HG02763 (cell line): ENCODE measurements around the gene BRD1.
A peak's percentile ranks its signal among the peaks of the same experiment; 100 is the strongest.
"Not testable (repeated sequence)": the region's sequence is repeated elsewhere in the genome, so short reads cannot be mapped to it uniquely, and the experiment has no call there.

Experiments used
- ATAC-seq: cut with Tn5 transposase; IDR thresholded peaks from one replicate; pipeline ENCODE4 v1.9.1; 2021; ENCODE audit warnings: mild to moderate bottlenecking, moderate library complexity; ENCODE audit not compliant: unreplicated experiment

The BRD1 gene

GRCh38 chr22:49853981-49854831 is 26.5 kb upstream of the BRD1 start:
- ATAC-seq = peak; percentile 33

- ATAC-seq = peak; percentile 74
Measured at GRCh38 chr22:49852898-49853894, 25.5 kb upstream of the BRD1 start, which contains the start of gene ZBED4. Gene ZBED4, plus strand, starts transcription at chr22:49853844. Its CDS starts 29,819 bp downstream, at chr22:49883663.

- not testable (repeated sequence) for ATAC-seq
Measured at GRCh38 chr22:49852568-49852897, 24.9 kb upstream of the BRD1 start.

DNA sequence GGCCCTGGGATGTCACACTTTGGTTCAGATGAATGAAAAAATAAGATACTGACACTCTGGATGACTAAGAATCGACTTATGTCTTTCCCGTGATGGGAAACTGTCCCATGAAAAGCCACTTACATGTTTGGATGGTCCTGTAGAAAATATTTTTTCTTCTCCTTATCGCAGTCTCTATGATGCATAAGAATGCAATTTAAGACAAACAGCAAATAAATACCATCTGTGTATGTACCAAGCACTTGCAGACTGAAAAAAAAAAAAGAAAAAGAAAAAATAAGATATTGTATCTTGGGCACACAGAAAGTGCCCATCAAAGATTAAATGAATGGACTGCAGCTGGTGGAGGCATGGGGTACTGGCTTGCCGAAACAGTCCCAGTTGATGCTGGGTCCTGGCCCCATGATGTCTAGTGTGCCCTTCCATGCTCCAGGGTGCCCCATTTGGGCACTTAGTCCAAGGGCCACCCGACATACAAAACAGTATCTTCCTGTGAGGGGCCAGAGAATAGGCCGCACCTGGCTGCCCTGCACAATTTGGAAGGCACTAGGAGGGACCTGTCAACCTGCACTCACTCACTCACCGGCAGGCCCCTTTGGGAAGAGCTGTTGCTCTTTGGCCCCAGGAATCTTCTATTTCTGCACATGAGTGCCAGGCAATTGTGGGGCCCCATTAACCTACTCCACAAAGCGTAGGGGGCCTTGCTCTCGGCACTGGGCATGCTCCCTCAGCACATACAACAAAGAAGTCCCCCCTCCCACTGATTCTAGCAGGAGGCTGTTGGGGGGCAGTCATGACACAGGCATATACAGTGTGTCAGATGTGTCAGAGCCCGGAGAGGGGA is 23.5 kb upstream of the BRD1 start:
- ATAC-seq = no peak

DNA sequence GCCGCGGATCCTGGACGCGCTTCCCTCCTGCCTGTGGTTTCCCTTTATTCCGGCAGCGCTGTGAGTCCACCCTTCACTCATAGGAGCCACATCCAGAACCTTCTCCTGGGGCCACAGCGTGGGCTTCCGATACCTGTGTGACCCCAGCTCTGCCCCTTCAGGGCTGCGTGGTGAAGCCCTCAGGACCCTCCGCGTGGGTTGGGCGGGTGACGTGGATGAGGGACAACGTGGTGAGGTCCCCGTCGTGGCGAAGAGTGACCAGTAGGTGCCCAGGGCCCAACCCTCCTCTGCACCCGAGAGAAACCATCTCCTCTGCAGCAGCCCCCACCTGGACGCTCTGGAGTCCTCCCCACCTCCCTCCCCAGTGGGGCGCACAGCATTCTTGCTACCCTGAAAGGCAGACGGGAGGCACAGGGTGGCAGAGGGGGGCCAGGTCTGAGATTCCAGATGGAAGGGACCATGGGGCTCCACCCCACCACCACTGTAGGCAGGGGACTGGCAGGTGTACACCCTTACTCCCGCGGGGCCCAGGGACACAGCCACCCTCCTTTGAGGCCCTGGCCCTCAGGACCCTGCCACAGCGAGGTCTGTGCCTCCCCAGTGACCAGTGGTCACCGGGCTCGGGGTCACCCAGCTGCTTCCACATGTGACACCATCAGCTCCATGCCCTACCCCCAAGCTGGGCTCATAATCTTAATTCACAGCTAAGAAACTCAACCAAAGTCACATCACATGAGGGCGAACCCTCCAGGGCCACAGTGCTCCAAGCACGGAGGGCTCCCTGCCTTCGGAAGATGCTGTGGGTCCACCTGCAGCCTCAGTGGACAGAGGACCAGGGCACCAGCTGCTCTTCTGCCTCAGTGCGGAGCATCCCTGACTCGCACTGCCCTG is 22.6 kb upstream of the BRD1 start:
- no peak for ATAC-seq

DNA sequence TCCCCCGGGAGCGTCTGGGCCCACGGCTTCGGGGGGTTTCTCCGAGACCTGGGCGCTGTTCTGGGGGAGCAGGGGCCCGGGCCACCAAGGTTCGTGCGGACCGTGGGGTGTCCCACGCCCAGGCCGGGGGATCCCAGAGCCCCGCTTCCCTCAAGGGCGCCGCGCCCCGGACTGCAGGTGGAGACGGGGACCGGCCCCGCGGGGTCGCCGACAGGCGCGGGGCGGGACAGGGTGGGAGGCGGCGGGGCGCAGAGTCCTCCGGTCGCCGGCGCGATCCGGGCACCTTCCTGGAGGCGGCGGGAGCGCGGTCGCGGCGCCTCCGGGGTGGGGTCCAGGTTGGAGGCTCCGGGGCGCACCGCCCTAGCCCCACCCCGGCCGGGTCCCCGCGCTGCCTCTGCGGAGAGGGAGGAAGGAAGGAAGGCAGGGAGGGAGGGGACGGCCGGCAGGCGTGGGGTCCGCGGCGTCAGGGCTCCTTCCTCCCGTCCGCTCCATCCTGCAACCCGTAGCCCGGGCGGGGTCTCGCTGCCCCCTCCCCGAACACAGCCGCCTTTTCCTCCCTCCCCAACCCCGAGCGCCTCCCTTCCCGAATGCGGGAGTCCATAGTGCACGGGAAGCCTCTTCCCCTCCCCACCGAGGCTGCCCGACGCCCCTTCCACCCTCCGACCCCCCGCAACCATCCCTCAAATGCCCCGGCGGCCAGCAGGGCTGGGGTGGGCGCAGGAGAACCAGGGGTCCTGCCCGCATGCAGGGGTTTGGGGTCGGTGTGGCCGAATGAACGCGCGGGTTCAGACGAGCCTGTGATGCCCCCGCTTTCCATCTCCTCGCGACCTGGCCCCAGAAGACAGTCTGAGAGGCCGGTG is 21.7 kb upstream of the BRD1 start:
- no peak for ATAC-seq

DNA sequence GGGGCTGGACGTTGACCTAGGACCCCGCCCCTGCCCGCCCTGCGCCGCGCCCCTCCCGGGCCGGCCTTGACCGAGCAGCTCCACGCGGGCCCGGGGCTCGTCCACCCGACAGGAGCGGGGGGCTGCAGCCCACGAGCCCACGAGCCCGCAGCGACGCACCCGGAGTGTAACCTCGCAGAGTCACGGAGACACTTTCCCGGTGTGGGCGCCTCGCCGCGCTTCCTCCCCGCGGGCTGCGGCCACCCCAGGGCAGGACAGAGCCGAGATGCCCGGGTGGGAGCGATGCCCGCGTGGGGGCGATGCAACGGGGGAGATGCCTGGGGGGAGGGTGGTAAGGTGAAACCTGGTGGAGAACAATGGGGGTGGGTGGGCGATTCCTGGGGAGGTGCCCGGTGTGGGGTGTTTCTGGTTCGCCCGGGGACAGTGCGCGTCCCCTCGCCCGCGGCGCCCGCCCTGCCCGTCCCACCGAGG is 21.1 kb upstream of the BRD1 start:
- no peak for ATAC-seq

DNA sequence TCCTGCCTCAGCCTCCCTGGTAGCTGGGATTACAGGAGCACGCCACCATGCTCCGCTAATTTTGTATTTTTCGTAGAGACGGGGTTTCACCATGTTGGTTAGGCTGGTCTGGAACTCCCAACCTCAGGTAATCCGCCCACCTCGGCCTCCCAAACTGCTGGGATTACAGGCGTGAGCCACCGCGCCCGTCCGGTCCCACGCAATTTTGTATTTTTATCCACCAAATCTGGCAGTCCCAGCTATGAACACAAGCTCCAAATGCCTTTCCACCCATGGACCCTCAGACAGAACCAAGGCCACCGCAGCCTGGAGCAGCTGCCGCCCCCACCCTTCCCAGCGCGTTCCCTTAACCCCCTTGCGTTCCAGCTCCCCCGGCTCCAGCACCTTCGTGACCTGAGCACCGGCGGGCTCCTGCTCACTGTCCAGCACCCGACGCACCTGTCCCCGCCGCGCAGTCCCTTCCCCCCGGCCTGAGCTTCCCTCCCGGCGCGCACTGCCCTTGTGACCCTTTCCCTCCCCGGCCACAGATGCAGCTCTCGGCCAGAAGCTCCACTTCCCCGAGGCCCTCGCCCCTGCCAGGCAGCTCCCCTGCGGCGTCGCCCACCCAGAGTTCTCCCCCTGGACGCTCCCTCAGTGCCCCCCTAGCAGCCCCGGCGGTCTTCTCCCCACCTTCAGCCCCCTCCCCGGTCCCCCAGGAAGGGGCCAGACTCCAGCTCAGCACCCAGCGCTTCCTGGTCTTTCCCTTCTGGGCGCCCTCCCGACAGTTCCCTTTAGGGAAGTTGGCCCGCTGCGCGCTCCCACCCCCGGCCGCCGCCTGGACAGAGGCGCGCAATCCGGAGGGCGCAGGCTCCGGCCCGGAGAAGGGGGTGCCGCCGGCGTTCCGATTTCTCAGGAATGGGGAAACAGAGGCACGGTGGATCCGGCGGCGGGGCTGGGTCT is 20.3 kb upstream of the BRD1 start:
- ATAC-seq = no peak

DNA sequence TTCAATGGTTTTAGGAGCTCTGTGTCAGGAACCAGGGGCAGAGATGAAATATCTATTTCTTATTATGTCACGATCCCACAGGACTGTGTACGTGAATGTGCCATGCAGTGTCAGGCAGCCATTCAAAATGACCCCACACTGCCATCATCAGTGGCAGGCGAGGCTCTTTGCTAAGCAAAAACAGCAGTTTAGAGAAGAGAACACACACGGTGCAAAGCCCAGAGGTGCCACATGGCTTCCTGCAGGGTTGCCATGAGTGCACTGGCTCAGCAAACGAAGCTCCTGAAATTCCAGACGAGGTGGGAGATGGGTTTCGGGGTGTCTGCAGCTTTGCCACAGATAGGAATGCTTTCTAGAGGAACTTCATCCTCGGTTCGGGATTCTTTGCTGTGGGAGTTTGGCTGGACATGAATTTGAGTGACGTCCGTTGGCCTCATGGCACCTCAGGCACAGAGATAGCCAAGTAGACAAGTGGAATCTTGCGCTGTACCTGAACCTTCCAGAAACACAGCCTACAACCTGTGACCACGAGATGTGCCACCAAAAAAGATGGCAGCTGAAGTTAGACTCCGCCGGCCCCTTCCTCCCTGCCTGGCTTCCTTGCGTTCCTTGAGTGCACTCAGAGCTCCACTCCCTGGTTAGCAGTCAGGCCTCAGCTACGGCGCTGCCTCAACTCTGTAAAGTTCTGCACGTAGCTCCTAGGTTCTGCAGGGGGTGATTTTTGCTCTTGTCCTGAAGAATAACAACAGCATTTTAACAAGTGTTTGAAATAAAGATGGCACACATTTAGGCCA is 18.2 kb upstream of the BRD1 start:
- no peak for ATAC-seq

- no peak for ATAC-seq
Measured at GRCh38 chr22:49845241-49845640, 17.6 kb upstream of the BRD1 start.

DNA sequence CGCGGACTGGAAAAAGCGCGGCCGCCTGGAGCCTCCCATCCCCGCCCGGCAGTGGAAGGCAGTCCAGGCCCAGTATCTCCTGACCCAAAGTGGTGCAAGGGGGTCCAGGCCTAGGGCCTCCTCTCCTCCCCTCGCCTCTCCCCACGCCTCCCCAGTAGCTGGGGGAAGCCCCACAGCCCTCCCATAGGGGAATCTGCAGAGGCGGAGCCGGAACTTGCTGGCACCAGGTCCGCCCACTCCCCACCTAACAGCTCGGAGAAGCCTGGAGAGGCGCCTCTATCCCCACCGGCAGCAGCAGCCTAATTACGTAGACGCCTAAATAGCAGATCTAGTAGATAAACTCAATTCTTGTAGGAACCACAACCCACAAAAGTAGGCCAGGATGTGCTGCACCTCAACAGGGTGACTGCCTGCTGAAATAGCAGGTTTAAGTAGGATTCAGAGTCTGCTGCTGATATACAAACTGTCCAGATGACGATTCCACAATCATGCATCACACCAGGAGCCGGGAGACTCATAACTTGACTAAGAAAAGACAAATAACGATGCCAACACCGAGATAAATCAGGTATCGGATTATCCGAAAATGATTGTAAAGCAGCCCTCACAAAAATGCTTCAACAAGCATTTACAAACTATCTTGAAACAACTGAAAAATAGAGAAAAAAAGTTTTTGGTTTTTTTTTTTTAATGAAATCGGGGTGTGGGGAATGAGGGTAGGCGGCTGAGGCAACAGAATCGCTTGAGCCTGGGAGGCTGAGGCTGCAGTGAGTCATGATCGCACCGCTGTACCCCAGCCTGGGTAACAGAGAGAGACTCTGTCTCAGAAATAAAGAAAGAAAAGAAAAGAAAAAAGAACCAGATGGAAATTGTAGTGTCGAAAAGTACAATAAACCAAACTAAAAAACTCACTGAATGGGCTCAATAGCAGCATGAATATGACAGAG is 11.4 kb upstream of the BRD1 start:
- ATAC-seq = no peak

- ATAC-seq = no peak
Measured at GRCh38 chr22:49833340-49834007, 5.8 kb upstream of the BRD1 start.

- no peak for ATAC-seq
Measured at GRCh38 chr22:49829044-49829853, 1.6 kb upstream of the BRD1 start.

- ATAC-seq = no peak
Measured at GRCh38 chr22:49828599-49828965, 909 bp upstream of the BRD1 start.
